ENCODE results near the gene FLII. TPM values are rescaled to one million over a fixed set of nuclear protein-coding genes. Genes with fewer than 3 reads are reported as not detected.

FLII gene
- total RNA-seq, 1 experiment from 2014 or later = 264 TPM

DNA sequence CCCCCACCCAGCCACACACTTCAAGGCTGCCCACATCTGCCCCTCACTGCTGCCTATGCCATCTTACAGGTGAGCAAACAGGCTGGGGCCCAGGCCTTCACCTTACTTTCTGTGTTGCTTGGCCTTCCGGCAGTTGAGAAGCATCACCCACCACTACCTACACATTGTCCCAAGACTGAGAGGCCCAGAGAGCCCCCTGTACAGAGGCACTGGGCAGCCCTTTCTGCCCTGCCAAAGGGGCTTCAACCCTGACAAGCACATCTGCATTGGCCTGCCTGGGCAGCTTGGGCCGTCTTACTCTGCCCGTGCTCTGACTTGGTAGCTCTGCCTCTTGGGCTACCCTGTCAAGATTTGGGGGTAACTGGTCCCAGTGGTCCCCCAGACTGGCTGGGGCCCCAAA lies 3.1 kb upstream of the FLII start:
- H3K9me3 ChIP-seq (ENCODE audit: control insufficient read depth in 1 of 2, insufficient read depth in 1 of 2, low read depth in 1 of 2, low read length in 2 of 2) = no peaks in the 10 kb centered on the region
- no peak overlapping the region for H2AFZ ChIP-seq (ENCODE audit: low read depth, low read length, poor library complexity, severe bottlenecking)
- no peaks in the 10 kb centered on the region for H3K27me3 ChIP-seq (ENCODE audit: insufficient read depth, low read length)
- TF ChIP-seq ZNF274 (IDR thresholded peaks at IDR 0.05; ENCODE audit: low read depth, low read length) (no peak), EZH2 (IDR thresholded peaks at IDR 0.05) (no peak), RAD21 (IDR thresholded peaks at IDR 0.05; ENCODE audit: low read depth) (no peak), CTCF (IDR thresholded peaks at IDR 0.05 in 2 of 3, conservative IDR thresholded peaks at IDR 0.05 in 1 of 3; ENCODE audit: borderline replicate concordance in 1 of 3, insufficient read depth in 1 of 3, low read depth in 2 of 3, low read length in 2 of 3) (no peak), ELF1 (IDR thresholded peaks at IDR 0.05; ENCODE audit: borderline replicate concordance, low read depth) (no peak), CBX3 (IDR thresholded peaks at IDR 0.05; ENCODE audit: low read depth) (no peak), EZH2phosphoT487 (IDR thresholded peaks at IDR 0.05; ENCODE audit: borderline replicate concordance) (no peak), SP1 (IDR thresholded peaks at IDR 0.05; ENCODE audit: low read depth) (no peak), ZBTB33 (IDR thresholded peaks at IDR 0.05; ENCODE audit: extremely low read depth, insufficient replicate concordance, low read length) (no peak), YY1 (IDR thresholded peaks at IDR 0.05; ENCODE audit: extremely low read depth, insufficient replicate concordance, low read depth, low read length) (no peak), EGR1 (IDR thresholded peaks at IDR 0.05; ENCODE audit: low read depth) (no peak), FOSL1 (IDR thresholded peaks at IDR 0.05; ENCODE audit: low read depth) (no peak), POLR2A (IDR thresholded peaks at IDR 0.05; ENCODE audit: borderline replicate concordance, extremely low read depth, insufficient read depth, insufficient read length) (no peak), TCF7L2 (IDR thresholded peaks at IDR 0.05; ENCODE audit: borderline replicate concordance, extremely low read depth, insufficient read depth, insufficient read length) (no peak)
- TF ChIP-seq, protein P1, sequence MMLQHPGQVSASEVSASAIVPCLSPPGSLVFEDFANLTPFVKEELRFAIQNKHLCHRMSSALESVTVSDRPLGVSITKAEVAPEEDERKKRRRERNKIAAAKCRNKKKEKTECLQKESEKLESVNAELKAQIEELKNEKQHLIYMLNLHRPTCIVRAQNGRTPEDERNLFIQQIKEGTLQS (IDR thresholded peaks at IDR 0.05) = no peak
- no TSS peak for BruUV-seq (replicated peaks)
- CTCF ChIA-PET = no interaction called here
- peak overlapping the region; percentile 86 for H3K9ac ChIP-seq (ENCODE audit: low read length)
- RAD21 ChIA-PET (ENCODE audit: low non-redundant PET in 1 of 2, low total read pairs in 2 of 2, uncharacterized antibody in 2 of 2, unreplicated experiment in 2 of 2) = no interaction called here
- intact Hi-C loops (cut with micrococcal nuclease) = loop anchor here (2.0 to 5.0 kb wide), 2 partner anchors 37 to 51 kb away; partner anchors contain the start of genes LLGL1 and TOP3A
- ATAC-seq (no peak), DNase-seq (ENCODE audit: low read depth, low spot score) (no peak)
- peak overlapping the region; percentile 94 for H3K27ac ChIP-seq (ENCODE audit: low read depth, low read length)
- no peaks in the 10 kb centered on the region for H3K9me2 ChIP-seq (ENCODE audit: insufficient read depth)
- POLR2A ChIA-PET = no interaction called here
- H4K20me1 ChIP-seq (ENCODE audit: insufficient read depth) = no peaks in the 10 kb centered on the region
- H3K4me3 ChIP-seq (replicated peaks in 1 of 2; ENCODE audit: low read depth in 1 of 2, low read length in 2 of 2) = peak overlapping the region; percentile 55 to 86
- H3K36me3 ChIP-seq (ENCODE audit: control insufficient read depth in 1 of 2, insufficient read depth in 2 of 2, low read length in 2 of 2) = peaks cover 5 to 8% of the 10 kb centered on the region in 2 experiments; a peak in 3 of 4 replicates
- peaks cover 32 to 41% of the 10 kb centered on the region in 2 experiments for H3K4me1 ChIP-seq (ENCODE audit: control insufficient read depth in 1 of 2, insufficient read depth in 2 of 2, low read length in 2 of 2)
- H3K4me2 ChIP-seq (ENCODE audit: low read length) = peak overlapping the region; percentile 99
- peaks cover 35% of the 10 kb centered on the region for H3K79me2 ChIP-seq (ENCODE audit: insufficient read depth, low read length)

Data from HCT116 (cell line).